ENCODE measurements around the gene AADACL3. TPM values are rescaled to one million over a fixed set of nuclear protein-coding genes. Genes with fewer than 3 reads are reported as not detected.
"Not testable (repeated sequence)": the region's sequence is repeated elsewhere in the genome, so short reads cannot be mapped to it uniquely, and the experiment has no call there.

The AADACL3 gene, protein sequence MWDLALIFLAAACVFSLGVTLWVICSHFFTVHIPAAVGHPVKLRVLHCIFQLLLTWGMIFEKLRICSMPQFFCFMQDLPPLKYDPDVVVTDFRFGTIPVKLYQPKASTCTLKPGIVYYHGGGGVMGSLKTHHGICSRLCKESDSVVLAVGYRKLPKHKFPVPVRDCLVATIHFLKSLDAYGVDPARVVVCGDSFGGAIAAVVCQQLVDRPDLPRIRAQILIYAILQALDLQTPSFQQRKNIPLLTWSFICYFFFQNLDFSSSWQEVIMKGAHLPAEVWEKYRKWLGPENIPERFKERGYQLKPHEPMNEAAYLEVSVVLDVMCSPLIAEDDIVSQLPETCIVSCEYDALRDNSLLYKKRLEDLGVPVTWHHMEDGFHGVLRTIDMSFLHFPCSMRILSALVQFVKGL
- not detected in 2 replicates for total RNA-seq
- long read RNA-seq = 0 reads

DNA sequence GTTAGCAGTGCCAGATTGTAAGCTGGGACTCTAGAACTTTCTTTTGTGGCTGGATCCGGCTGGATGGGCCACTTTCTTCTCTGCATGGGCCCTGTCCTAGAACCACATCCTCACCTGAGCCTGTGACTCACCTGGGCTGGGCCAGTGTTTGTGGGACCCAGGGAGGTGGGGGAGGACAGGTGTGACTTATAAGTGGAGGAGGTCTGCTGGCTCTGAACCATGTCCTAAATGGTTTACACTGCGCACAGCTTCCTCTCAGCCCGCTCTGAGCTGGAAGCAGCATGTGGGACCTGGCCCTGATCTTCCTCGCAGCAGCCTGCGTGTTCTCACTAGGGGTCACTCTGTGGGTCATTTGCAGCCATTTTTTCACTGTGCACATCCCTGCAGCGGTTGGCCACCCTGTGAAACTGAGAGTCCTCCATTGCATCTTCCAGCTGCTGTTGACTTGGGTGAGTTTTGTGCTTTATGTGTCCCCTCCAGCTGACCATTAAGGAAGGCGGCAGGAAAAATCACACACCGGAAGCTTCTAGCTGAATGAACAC, at the start of gene AADACL3:
AADACL3 (plus strand) TSS at position 215 of the 542 bp plus-strand sequence; CDS start at position 282, 67 bp downstream.
- H3K4me1 Mint-ChIP-seq = peaks cover 20% of the 10 kb centered on the region
- H3K27ac Mint-ChIP-seq (ENCODE audit: unreplicated experiment) = no peak within 1 kb of the TSS
- no peak within 1 kb of the TSS for H3K4me3 Mint-ChIP-seq
- no peak for DNase-seq (ENCODE audit: low read depth, low spot score)
- H3K27me3 Mint-ChIP-seq (ENCODE audit: low read depth) = peaks cover 4% of the 10 kb centered on the region
- no peaks in the 10 kb centered on the region for H3K9me3 Mint-ChIP-seq
- H3K36me3 Mint-ChIP-seq (ENCODE audit: low read depth) = no peaks in the 10 kb centered on the region
- TF ChIP-seq, protein P1, sequence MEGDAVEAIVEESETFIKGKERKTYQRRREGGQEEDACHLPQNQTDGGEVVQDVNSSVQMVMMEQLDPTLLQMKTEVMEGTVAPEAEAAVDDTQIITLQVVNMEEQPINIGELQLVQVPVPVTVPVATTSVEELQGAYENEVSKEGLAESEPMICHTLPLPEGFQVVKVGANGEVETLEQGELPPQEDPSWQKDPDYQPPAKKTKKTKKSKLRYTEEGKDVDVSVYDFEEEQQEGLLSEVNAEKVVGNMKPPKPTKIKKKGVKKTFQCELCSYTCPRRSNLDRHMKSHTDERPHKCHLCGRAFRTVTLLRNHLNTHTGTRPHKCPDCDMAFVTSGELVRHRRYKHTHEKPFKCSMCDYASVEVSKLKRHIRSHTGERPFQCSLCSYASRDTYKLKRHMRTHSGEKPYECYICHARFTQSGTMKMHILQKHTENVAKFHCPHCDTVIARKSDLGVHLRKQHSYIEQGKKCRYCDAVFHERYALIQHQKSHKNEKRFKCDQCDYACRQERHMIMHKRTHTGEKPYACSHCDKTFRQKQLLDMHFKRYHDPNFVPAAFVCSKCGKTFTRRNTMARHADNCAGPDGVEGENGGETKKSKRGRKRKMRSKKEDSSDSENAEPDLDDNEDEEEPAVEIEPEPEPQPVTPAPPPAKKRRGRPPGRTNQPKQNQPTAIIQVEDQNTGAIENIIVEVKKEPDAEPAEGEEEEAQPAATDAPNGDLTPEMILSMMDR (conservative IDR thresholded peaks at IDR 0.05) = no peak

DNA sequence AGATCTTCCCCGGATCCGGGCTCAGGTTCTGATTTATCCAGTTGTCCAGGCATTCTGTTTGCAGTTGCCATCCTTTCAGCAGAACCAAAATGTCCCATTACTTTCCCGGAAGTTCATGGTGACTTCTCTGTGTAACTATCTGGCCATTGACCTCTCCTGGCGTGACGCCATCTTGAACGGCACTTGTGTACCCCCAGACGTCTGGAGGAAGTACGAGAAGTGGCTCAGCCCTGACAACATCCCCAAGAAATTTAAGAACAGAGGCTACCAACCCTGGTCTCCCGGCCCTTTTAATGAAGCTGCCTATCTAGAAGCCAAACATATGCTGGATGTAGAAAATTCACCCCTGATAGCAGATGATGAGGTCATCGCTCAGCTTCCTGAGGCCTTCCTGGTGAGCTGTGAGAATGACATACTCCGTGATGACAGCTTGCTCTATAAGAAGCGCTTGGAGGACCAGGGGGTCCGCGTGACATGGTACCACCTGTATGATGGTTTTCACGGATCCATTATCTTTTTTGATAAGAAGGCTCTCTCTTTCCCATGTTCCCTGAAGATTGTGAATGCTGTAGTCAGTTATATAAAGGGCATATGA, 49.7 kb upstream of the AADACL3 start:
- TF ChIP-seq, protein P1 (conservative IDR thresholded peaks at IDR 0.05) = no peak
- DNase-seq (ENCODE audit: low read depth, low spot score) = no peak
- Mint-ChIP-seq H3K27ac (ENCODE audit: unreplicated experiment) (no peak overlapping the region), H3K9me3 (peaks cover 3% of the 10 kb centered on the region), H3K4me1 (no peaks in the 10 kb centered on the region), H3K4me3 (no peak overlapping the region), H3K27me3 (ENCODE audit: low read depth) (peaks cover 9% of the 10 kb centered on the region), H3K36me3 (ENCODE audit: low read depth) (no peaks in the 10 kb centered on the region)

DNA sequence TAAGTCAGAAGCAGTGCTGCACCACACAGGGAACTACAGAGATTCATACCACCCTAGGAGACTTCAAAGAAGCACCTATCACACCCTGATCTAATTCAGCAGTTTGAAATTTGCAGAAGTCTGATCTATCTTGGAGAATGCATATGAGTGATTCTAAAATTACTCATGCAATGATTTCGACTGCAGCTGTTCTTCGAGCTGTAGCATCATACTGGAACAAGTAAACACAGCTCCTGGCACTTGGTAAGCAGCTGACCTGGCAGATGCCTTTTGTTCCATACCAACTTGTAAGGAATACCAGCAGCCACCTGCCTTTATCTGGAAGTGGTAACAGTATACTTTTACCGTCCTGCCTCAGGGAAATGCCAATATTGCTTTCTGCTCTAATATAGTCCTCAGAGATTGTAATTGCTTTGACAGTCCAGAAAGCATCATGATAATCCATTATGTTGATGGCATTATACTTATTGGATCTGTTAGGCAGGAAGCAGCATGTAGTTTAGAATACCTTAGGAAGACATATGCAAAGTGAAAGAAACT, 46.3 kb upstream of the AADACL3 start:
- H3K27ac Mint-ChIP-seq (ENCODE audit: unreplicated experiment) = no peak overlapping the region
- no peak for DNase-seq (ENCODE audit: low read depth, low spot score)
- peaks cover 2% of the 10 kb centered on the region for H3K36me3 Mint-ChIP-seq (ENCODE audit: low read depth)
- peaks cover 25% of the 10 kb centered on the region for H3K27me3 Mint-ChIP-seq (ENCODE audit: low read depth)
- no peaks in the 10 kb centered on the region for H3K4me1 Mint-ChIP-seq
- TF ChIP-seq, protein P1 (conservative IDR thresholded peaks at IDR 0.05) = no peak
- no peak overlapping the region for H3K4me3 Mint-ChIP-seq
- peaks cover 3% of the 10 kb centered on the region for H3K9me3 Mint-ChIP-seq

DNA sequence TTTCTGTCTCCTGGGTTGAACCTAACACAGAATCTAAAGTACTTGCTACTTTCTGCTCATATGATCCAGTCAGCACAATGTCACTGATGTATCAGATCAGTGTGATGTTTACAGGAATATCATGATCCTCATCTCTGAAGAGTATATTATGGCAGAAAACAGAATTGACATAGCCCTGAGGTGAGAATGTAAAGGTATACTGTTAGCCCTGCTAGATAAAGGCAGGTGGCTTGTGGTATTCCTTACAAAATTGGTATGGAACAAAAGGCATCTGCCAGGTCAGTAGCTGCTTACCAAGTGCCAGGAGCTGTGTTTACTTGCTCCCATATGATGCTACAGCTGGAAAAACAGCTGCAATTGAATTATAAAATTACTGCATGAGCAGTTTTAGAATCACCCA, 41.6 kb upstream of the AADACL3 start:
- DNase-seq (ENCODE audit: low read depth, low spot score) = no peak
- no peak overlapping the region for H3K27ac Mint-ChIP-seq (ENCODE audit: unreplicated experiment)
- H3K27me3 Mint-ChIP-seq (ENCODE audit: low read depth) = peaks cover 28% of the 10 kb centered on the region
- TF ChIP-seq, protein P1 (conservative IDR thresholded peaks at IDR 0.05) = no peak
- peaks cover 2% of the 10 kb centered on the region for H3K36me3 Mint-ChIP-seq (ENCODE audit: low read depth)
- H3K9me3 Mint-ChIP-seq = no peaks in the 10 kb centered on the region
- H3K4me1 Mint-ChIP-seq = no peaks in the 10 kb centered on the region
- no peak overlapping the region for H3K4me3 Mint-ChIP-seq

DNA sequence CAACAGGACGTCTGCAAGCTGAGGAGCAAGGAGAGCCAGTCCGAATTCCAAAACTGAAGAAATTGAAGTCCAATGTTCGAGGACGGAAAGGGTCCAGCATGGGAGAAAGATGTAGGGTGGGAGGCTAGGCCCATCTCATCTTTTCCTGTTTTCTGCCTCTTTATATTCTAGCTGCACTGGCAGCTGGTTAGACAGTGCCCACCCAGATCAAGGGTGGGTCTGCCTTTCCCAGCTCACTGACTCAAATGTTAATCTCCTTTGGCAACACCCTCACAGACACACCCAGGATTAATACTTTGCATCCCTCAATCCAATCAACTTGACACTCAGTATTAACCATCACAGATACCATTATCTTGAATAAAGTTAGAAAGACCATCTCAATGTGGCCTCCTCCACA, 39.8 kb upstream of the AADACL3 start:
- H3K36me3 Mint-ChIP-seq (ENCODE audit: low read depth); H3K27ac Mint-ChIP-seq (ENCODE audit: unreplicated experiment); DNase-seq (ENCODE audit: low read depth, low spot score); H3K9me3 Mint-ChIP-seq; H3K4me1 Mint-ChIP-seq; H3K4me3 Mint-ChIP-seq: not testable (repeated sequence)
- peaks cover 26% of the 10 kb centered on the region for H3K27me3 Mint-ChIP-seq (ENCODE audit: low read depth)
